NT2/D1 (cell line): ENCODE data around the gene ZDHHC8.

Experiments
- DNase-seq: peaks from one replicate; pipeline ENCODE4 v3.0.0-alpha.2; 2011; ENCODE audit warnings: low read depth, low spot score
- H3K27me3 ChIP-seq: 2 replicates; pipeline ENCODE4 v1.6.0; 2011; ENCODE audit warnings: mild to moderate bottlenecking; ENCODE audit not compliant: insufficient read length, insufficient read depth
- H3K36me3 ChIP-seq: 2 replicates; pipeline ENCODE4 v1.6.1; 2011; ENCODE audit warnings: mild to moderate bottlenecking, low read length, mixed read lengths; ENCODE audit not compliant: insufficient read depth, insufficient read length
- H3K4me1 ChIP-seq: 2 replicates; pipeline ENCODE4 v1.5.1; 2011; ENCODE audit not compliant: insufficient read depth, insufficient read length
- H3K4me3 ChIP-seq: 2 replicates; pipeline ENCODE4 v1.5.1; 2011; ENCODE audit warnings: low read depth; ENCODE audit not compliant: insufficient read length
- H3K9ac ChIP-seq: 2 replicates; pipeline ENCODE4 v1.6.0; 2011; ENCODE audit warnings: low read depth; ENCODE audit not compliant: insufficient read length
- H3K9me3 ChIP-seq: 2 replicates; pipeline ENCODE4 v1.5.1; 2011; ENCODE audit warnings: mild to moderate bottlenecking, low read length; ENCODE audit not compliant: insufficient read depth
- SUZ12 ChIP-seq: IDR thresholded peaks from 2 replicates; pipeline ENCODE4 v1.6.1; 2011; ENCODE audit not compliant: insufficient read length, insufficient read depth; ENCODE audit errors: extremely low read depth
- YY1 ChIP-seq: IDR thresholded peaks from 2 replicates; pipeline ENCODE4 v1.6.1; 2011; ENCODE audit not compliant: insufficient read length, insufficient read depth
- ZNF274 ChIP-seq: IDR thresholded peaks from 2 replicates; pipeline ENCODE4 v1.6.1; 2011; ENCODE audit warnings: mild to moderate bottlenecking, low read depth, low read length

The ZDHHC8 gene, protein sequence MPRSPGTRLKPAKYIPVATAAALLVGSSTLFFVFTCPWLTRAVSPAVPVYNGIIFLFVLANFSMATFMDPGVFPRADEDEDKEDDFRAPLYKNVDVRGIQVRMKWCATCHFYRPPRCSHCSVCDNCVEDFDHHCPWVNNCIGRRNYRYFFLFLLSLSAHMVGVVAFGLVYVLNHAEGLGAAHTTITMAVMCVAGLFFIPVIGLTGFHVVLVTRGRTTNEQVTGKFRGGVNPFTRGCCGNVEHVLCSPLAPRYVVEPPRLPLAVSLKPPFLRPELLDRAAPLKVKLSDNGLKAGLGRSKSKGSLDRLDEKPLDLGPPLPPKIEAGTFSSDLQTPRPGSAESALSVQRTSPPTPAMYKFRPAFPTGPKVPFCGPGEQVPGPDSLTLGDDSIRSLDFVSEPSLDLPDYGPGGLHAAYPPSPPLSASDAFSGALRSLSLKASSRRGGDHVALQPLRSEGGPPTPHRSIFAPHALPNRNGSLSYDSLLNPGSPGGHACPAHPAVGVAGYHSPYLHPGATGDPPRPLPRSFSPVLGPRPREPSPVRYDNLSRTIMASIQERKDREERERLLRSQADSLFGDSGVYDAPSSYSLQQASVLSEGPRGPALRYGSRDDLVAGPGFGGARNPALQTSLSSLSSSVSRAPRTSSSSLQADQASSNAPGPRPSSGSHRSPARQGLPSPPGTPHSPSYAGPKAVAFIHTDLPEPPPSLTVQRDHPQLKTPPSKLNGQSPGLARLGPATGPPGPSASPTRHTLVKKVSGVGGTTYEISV

DNA sequence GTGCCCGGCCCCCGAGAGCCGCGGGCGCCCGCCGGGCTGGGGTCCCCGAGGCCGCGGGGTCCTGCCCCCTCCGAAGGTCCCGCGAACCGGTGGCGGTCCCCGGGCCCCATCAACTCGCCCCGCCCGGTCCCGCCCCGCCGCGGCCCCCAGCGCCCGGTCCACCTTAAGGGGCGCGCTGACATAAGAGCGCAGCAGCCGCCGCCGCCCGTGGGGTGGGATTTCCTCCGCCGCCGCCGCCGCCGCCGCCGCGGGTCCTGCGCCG is at the start of gene ZDHHC8:
TSS of gene ZDHHC8 (plus strand) at position 208 of the 262 bp plus-strand sequence. CDS start 144 bp downstream, outside the sequence.
- no peak for TF ChIP-seq SUZ12
- TF ChIP-seq YY1: no peak
- TF ChIP-seq ZNF274: no peak
- Histone ChIP-seq H3K4me3 (peak within 1 kb of the TSS; percentile 82), H3K9ac (peak within 1 kb of the TSS; percentile 92), H3K36me3 (peaks cover 28% of the 10 kb centered on the region), H3K4me1 (peaks cover 16% of the 10 kb centered on the region), H3K27me3 (no peaks in the 10 kb centered on the region), H3K9me3 (no peaks in the 10 kb centered on the region)
- no peak for DNase-seq

DNA sequence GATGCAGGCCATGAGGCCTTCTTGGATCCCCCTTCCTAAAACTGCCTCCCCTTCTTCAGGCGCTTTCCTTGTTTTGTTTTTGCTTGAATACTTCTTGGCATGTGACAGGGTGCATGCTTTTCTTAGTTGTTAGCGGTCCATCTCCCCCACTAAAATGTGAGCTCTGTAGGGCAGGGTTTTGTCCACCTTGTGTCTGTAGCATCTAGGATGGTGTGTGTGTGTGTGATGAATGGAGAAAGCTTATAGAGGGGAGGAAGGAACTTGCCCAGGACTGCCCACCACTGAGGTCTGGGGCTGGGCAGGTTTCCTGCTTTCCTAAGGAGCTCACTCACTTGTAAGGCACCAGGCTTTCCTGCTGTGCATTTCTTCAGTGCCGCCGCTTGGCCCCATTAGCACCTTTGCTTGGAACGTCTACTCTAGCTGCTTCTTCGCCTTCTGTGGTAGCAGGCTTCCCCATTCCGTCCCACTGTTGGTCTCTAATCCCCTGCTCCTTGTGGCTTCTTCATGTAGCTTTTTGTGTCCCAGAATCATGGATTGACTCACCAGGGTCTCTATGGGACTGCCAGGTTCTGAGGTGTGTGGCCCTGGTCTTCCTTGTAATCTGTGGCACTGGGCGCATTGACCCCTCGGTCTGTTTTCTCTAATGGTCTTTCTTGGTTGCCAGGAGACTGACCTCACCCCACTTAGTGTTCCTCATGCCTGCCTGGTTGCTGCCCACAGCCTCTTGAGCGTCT is 48.3 kb upstream of the ZDHHC8 start:
- Histone ChIP-seq H3K9ac (peak overlapping the region; percentile 50), H3K4me1 (peaks cover 5% of the 10 kb centered on the region), H3K36me3 (peaks cover 59% of the 10 kb centered on the region)

DNA sequence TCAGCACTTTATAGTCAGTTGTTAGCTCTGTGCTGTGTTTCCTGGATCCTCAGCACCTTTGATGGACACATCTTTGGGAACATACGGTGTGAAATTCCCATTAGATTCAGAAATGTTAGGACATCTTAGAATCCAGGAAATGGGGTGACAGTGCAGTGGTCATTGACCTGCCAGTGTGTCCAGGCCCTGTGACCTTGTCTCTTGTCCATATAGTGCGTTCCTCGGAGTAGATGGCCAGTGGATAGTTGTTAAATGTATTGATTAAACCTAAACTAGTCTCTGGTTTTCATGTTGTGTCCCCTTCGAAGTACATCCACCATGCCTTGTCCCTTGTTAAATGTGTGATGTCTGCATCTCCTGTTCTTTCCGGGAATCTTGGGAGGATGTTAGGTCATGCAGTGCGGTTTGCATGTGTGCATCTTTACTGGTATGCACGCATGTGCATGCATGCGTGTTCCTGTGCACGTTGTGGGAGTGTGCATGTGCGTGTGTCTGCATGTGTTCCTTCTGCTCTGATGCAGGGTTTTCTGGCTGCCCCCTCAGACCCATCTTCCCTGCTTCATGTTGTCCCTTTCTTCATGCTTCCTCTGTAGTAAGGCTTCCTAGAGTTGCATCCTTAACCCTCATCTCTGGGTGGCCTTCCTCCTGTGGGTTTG is 47.6 kb upstream of the ZDHHC8 start:
- Histone ChIP-seq H3K27me3 (no peaks in the 10 kb centered on the region), H3K4me3 (no peak overlapping the region), H3K36me3 (peaks cover 66% of the 10 kb centered on the region), H3K9me3 (no peaks in the 10 kb centered on the region), H3K9ac (peak overlapping the region; percentile 5), H3K4me1 (peaks cover 5% of the 10 kb centered on the region)
- TF ChIP-seq YY1: no peak
- no peak for TF ChIP-seq SUZ12
- TF ChIP-seq ZNF274: no peak
- no peak for DNase-seq

More for the DNA sequence above, 48.3 kb upstream of the ZDHHC8 start:
- Histone ChIP-seq H3K9me3 (no peaks in the 10 kb centered on the region), H3K27me3 (no peaks in the 10 kb centered on the region), H3K4me3 (no peak overlapping the region)
- TF ChIP-seq YY1 (no peak), ZNF274 (no peak), SUZ12 (no peak)
- no peak for DNase-seq

DNA sequence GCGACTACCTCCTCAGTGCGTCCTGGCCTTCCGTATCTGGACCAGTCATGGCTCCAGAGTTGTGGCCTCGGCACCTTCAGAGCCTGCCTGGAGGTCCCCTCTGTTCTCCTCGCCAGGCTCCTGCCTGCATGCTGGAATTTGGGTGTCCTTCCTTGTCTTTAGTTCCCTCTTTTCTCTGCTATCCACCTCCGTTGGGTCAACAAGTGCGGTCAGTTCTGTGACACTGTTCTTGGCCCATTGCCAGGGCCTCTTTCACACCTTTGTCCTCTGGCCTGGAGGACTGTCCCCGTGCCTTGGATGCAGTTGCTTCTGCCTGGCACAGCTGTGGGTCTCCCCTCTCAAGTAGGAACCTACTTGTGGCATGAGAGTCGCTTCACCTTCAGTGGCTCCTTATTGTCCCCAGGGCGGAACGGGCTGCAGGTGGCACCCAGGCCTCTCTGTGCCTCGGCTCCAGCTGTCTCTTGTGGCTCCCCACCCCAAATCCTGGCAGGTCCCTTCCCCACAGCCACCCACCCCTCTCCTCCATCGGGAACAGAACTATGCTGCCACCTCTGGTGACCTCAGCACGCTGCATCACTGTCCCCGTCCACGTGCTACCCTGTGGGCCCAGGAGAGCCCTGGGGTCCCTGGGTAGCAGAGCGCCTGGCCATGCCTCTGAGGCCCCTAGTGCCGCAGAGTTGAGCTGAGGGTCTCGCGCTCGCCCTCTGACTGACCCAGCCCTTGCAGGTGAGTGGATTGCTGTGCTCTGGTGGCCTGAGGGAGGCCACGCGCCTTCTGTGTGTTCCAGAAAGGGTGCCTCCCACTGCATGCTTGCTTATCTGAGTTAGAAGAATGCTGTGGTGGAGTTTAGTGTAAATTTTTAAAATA is 46.8 kb upstream of the ZDHHC8 start:
- TF ChIP-seq SUZ12 (no peak), YY1 (no peak), ZNF274 (no peak)
- H3K4me3 ChIP-seq: no peak overlapping the region
- H3K36me3 ChIP-seq: peaks cover 74% of the 10 kb centered on the region
- no peaks in the 10 kb centered on the region for H3K9me3 ChIP-seq
- no peak overlapping the region for H3K9ac ChIP-seq
- no peak for DNase-seq
- H3K27me3 ChIP-seq: no peaks in the 10 kb centered on the region
- H3K4me1 ChIP-seq: peaks cover 5% of the 10 kb centered on the region

DNA sequence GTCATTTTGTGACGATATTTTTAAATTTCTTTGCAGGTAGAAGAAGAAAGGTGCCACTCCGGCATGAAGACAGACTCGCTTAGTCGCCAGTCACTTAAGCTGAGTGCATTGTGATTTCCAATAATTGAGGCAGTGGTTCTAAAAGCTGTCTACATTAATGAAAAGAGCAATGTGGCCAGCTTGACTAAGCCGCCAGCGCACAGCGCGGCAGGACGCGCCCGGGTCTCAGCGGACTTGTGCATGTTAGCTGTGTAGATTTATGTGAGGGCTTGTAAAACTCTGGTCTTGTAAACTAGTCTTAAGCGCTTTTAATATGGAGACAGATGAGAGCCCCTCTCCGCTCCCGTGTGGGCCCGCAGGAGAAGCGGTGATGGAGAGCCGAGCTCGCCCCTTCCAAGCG is 46.0 kb upstream of the ZDHHC8 start:
- Histone ChIP-seq H3K9ac (no peak overlapping the region), H3K4me3 (no peak overlapping the region), H3K36me3 (peaks cover 83% of the 10 kb centered on the region)

DNA sequence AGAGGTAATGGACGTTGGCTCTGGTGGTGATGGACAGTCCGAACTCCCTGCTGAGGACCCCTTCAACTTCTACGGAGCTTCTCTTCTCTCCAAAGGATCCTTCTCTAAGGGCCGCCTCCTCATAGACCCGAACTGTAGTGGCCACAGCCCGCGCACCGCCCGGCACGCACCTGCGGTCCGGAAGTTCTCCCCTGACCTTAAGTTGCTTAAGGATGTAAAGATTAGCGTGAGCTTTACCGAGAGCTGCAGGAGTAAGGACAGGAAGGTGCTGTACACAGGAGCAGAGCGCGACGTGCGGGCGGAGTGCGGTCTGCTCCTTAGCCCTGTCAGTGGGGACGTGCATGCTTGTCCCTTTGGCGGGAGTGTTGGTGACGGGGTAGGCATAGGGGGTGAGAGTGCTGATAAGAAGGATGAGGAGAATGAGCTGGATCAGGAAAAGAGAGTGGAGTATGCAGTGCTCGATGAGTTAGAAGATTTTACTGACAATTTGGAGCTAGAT is 45.5 kb upstream of the ZDHHC8 start:
- Histone ChIP-seq H3K4me3 (no peak overlapping the region), H3K36me3 (peaks cover 87% of the 10 kb centered on the region), H3K9me3 (no peaks in the 10 kb centered on the region), H3K27me3 (no peaks in the 10 kb centered on the region), H3K4me1 (peaks cover 5% of the 10 kb centered on the region), H3K9ac (no peak overlapping the region)
- DNase-seq: no peak
- no peak for TF ChIP-seq YY1
- no peak for TF ChIP-seq ZNF274
- no peak for TF ChIP-seq SUZ12

More for the DNA sequence above, 46.0 kb upstream of the ZDHHC8 start:
- Histone ChIP-seq H3K4me1 (peaks cover 5% of the 10 kb centered on the region), H3K27me3 (no peaks in the 10 kb centered on the region), H3K9me3 (no peaks in the 10 kb centered on the region)
- DNase-seq: no peak
- TF ChIP-seq ZNF274 (no peak), YY1 (no peak), SUZ12 (no peak)
